Fibroblast of lung (primary cell): Measurements from ENCODE around the gene UTS2B. TPM values are rescaled to one million over a fixed set of nuclear protein-coding genes. Genes with fewer than 3 reads are reported as not detected.

Source experiments
- DNase-seq, 2 donors: peaks; one replicate each; pipeline versions ENCODE4 v3.0.0 to v3.0.0-alpha.2; 2010; ENCODE audit warnings: low read depth in 2 of 2
- H2AFZ ChIP-seq: 2 replicates; pipeline ENCODE4 v1.5.1; 2012; ENCODE audit warnings: low read length, control low read depth, inconsistent platforms
- H3K27ac ChIP-seq: 2 replicates; pipeline ENCODE4 v1.5.1; 2011; ENCODE audit warnings: low read length, control low read depth; ENCODE audit not compliant: insufficient read depth
- H3K27me3 ChIP-seq: 2 replicates; pipeline ENCODE4 v1.5.1; 2011; ENCODE audit warnings: mild to moderate bottlenecking, low read length; ENCODE audit not compliant: control insufficient read depth, insufficient read depth
- H3K36me3 ChIP-seq: 2 replicates; pipeline ENCODE4 v1.5.1; 2011; ENCODE audit warnings: low read length; ENCODE audit not compliant: control insufficient read depth, insufficient read depth
- H3K4me1 ChIP-seq: 2 replicates; pipeline ENCODE4 v1.5.1; 2011; ENCODE audit warnings: low read length; ENCODE audit not compliant: control insufficient read depth, insufficient read depth; ENCODE audit errors: extremely low read depth
- H3K4me2 ChIP-seq: 2 replicates; pipeline ENCODE4 v1.5.1; 2011; ENCODE audit warnings: low read length, control low read depth; ENCODE audit not compliant: insufficient read depth; ENCODE audit errors: extremely low read depth
- H3K4me3 ChIP-seq, 4 experiments: fragments of 200-600 bp in 1 of 4; sonication (generic) in 1 of 4; replicated peaks in 1 of 4; 2 replicates each; pipeline ENCODE4 v1.5.1; 2011 to 2016; ENCODE audit warnings: low read length in 4 of 4, low read depth in 3 of 4, mild to moderate bottlenecking in 3 of 4, control low read depth in 2 of 4, inconsistent platforms in 1 of 4, mixed read lengths in 1 of 4; ENCODE audit not compliant: insufficient read depth in 1 of 4; ENCODE audit errors: control extremely low read depth in 1 of 4
- H3K79me2 ChIP-seq: 2 replicates; pipeline ENCODE4 v1.5.1; 2012; ENCODE audit warnings: mild to moderate bottlenecking, low read length, inconsistent platforms; ENCODE audit not compliant: control insufficient read depth, insufficient read depth
- H3K9ac ChIP-seq: 2 replicates; pipeline ENCODE4 v1.5.1; 2011; ENCODE audit warnings: mild to moderate bottlenecking, low read length, control low read depth; ENCODE audit not compliant: insufficient read depth
- H3K9me3 ChIP-seq: 2 replicates; pipeline ENCODE4 v1.5.1; 2012; ENCODE audit warnings: low read depth, low read length; ENCODE audit not compliant: control insufficient read depth, insufficient read depth
- H4K20me1 ChIP-seq: 2 replicates; pipeline ENCODE4 v1.5.1; 2011; ENCODE audit warnings: low read length; ENCODE audit not compliant: control insufficient read depth, insufficient read depth; ENCODE audit errors: extremely low read depth
- CTCF ChIP-seq, 2 donors: IDR thresholded peaks in 1 of 2; conservative IDR thresholded peaks in 1 of 2; 1 replicate in 1 of 2; 2 replicates in 1 of 2; pipeline ENCODE4 v1.5.1; 2011 to 2012; ENCODE audit warnings: low read length in 2 of 2, control low read depth in 1 of 2, inconsistent platforms in 1 of 2, low read depth in 1 of 2, mild to moderate bottlenecking in 1 of 2
- EZH2 ChIP-seq: IDR thresholded peaks from 2 replicates; pipeline ENCODE4 v1.5.1; 2012; ENCODE audit warnings: low read length, control low read depth, mild to moderate bottlenecking; ENCODE audit errors: missing control alignments
- polyA plus RNA-seq, 2 donors: library from polyadenylated mRNA; depleted of rRNA in 1 of 2; stranded (reverse) in 1 of 2; unstranded in 1 of 2; fragments of >200 nt; gene quantifications; 2 replicates each; pipeline ENCODE4 v1.2.1, GENCODE V29; 2011 to 2012; ENCODE audit warnings: missing spikeins in 1 of 2
- total RNA-seq: library from RNA; depleted of rRNA; stranded (reverse); fragments of >200 nt; gene quantifications from 2 replicates; pipeline ENCODE4 v1.2.1, GENCODE V29; 2014

Gene UTS2B
- total and polyA plus RNA-seq, 2 donors (not counting 1 experiment from before 2014, with no cell fraction given) = 0.99 to 1.3 TPM

- Histone ChIP-seq H3K79me2 (no peaks in the 10 kb centered on the region), H3K4me1 (no peaks in the 10 kb centered on the region), H3K9ac (no peak overlapping the region), H3K27ac (no peak overlapping the region), H3K4me3 (no peak overlapping the region), H3K4me2 (no peak overlapping the region), H3K9me3 (no peaks in the 10 kb centered on the region), H3K27me3 (no peaks in the 10 kb centered on the region), H2AFZ (no peak overlapping the region), H4K20me1 (no peaks in the 10 kb centered on the region), H3K36me3 (no peaks in the 10 kb centered on the region)
- TF ChIP-seq CTCF (conservative IDR thresholded peaks at IDR 0.05 in 1 of 2, IDR thresholded peaks at IDR 0.05 in 1 of 2; ENCODE audit: low read depth in 1 of 2, low read length in 2 of 2) (no peak), EZH2 (no peak)
- DNase-seq = no peak
Measured at GRCh38 chr3:191321019-191321767, 9.1 kb downstream of the UTS2B start.

- no peaks in the 10 kb centered on the region for H3K4me1 ChIP-seq
- H3K79me2 ChIP-seq = no peaks in the 10 kb centered on the region
- TF ChIP-seq EZH2 (no peak), CTCF (conservative IDR thresholded peaks at IDR 0.05 in 1 of 2, IDR thresholded peaks at IDR 0.05 in 1 of 2; ENCODE audit: low read depth in 1 of 2, low read length in 2 of 2) (no peak)
- no peak overlapping the region for H3K4me3 ChIP-seq
- H2AFZ ChIP-seq = no peak overlapping the region
- H3K36me3 ChIP-seq = no peaks in the 10 kb centered on the region
- H3K9ac ChIP-seq = no peak overlapping the region
- H3K27me3 ChIP-seq = no peaks in the 10 kb centered on the region
- no peaks in the 10 kb centered on the region for H3K9me3 ChIP-seq
- no peaks in the 10 kb centered on the region for H4K20me1 ChIP-seq
- no peak for DNase-seq
- no peak overlapping the region for H3K4me2 ChIP-seq
- no peak overlapping the region for H3K27ac ChIP-seq
Measured at GRCh38 chr3:191320316-191320715, 10.0 kb downstream of the UTS2B start.

- DNase-seq = no peak
- no peaks in the 10 kb centered on the region for H3K36me3 ChIP-seq
- no peak overlapping the region for H2AFZ ChIP-seq
- no peak overlapping the region for H3K4me3 ChIP-seq
- no peaks in the 10 kb centered on the region for H4K20me1 ChIP-seq
- TF ChIP-seq CTCF (conservative IDR thresholded peaks at IDR 0.05 in 1 of 2, IDR thresholded peaks at IDR 0.05 in 1 of 2; ENCODE audit: low read depth in 1 of 2, low read length in 2 of 2) = no peak
- no peak for TF ChIP-seq EZH2
- H3K9me3 ChIP-seq = no peaks in the 10 kb centered on the region
- H3K4me2 ChIP-seq = no peak overlapping the region
- H3K9ac ChIP-seq = no peak overlapping the region
- no peaks in the 10 kb centered on the region for H3K27me3 ChIP-seq
- no peaks in the 10 kb centered on the region for H3K79me2 ChIP-seq
- H3K4me1 ChIP-seq = no peaks in the 10 kb centered on the region
- no peak overlapping the region for H3K27ac ChIP-seq
Measured at GRCh38 chr3:191316876-191317603, 13.3 kb downstream of the UTS2B start.
